Neural progenitor cell (in vitro differentiated cells): ENCODE results near the gene PAXX. TPM values are rescaled to one million over a fixed set of nuclear protein-coding genes. Genes with fewer than 3 reads are reported as not detected.

ENCODE experiments used
- DNase-seq: peaks from one replicate; pipeline ENCODE4 v3.0.0-alpha.2; 2016; ENCODE audit warnings: low spot score
- H2AFZ ChIP-seq: fragments of 200-600 bp; sonication (generic); replicated peaks from 2 replicates; pipeline ENCODE4 v1.6.1; 2016; ENCODE audit warnings: antibody characterized with exemption
- H3F3A ChIP-seq: fragments of 200-600 bp; sonication (generic); 2 replicates; pipeline ENCODE4 v1.6.1; 2016; ENCODE audit warnings: antibody characterized with exemption, low read depth
- H3K27ac ChIP-seq: fragments of 200-600 bp; sonication (generic); 2 replicates; pipeline ENCODE4 v1.5.1; 2016; ENCODE audit warnings: mild to moderate bottlenecking
- H3K27me3 ChIP-seq: fragments of 200-600 bp; sonication (generic); 2 replicates; pipeline ENCODE4 v1.6.1; 2016; ENCODE audit warnings: mild to moderate bottlenecking, moderate library complexity
- H3K36me3 ChIP-seq: fragments of 200-600 bp; sonication (generic); 2 replicates; pipeline ENCODE4 v1.5.1; 2016
- H3K4me1 ChIP-seq: fragments of 200-600 bp; sonication (generic); 2 replicates; pipeline ENCODE4 v1.6.1; 2016; ENCODE audit warnings: mixed run types
- H3K4me2 ChIP-seq: fragments of 200-600 bp; sonication (generic); 2 replicates; pipeline ENCODE4 v1.6.1; 2016
- H3K4me3 ChIP-seq: fragments of 200-600 bp; sonication (generic); 2 replicates; pipeline ENCODE4 v1.5.1; 2016
- H3K79me2 ChIP-seq: fragments of 200-600 bp; sonication (generic); 2 replicates; pipeline ENCODE4 v1.6.1; 2016; ENCODE audit warnings: low read depth
- H3K9ac ChIP-seq: fragments of 200-600 bp; sonication (generic); 2 replicates; pipeline ENCODE4 v1.6.1; 2016
- H3K9me3 ChIP-seq: fragments of 200-600 bp; sonication (generic); 2 replicates; pipeline ENCODE4 v1.5.1; 2016; ENCODE audit warnings: low read depth
- H4K20me1 ChIP-seq: fragments of 200-600 bp; sonication (generic); 2 replicates; pipeline ENCODE4 v1.6.1; 2016; ENCODE audit warnings: low read depth
- H3K27ac Mint-ChIP-seq: 3 replicates; pipeline ENCODE4 v1.8.0; 2021; ENCODE audit warnings: mixed read lengths
- H3K27me3 Mint-ChIP-seq: 2 replicates; pipeline ENCODE4 v1.8.0; 2022; ENCODE audit warnings: low read depth, mild to moderate bottlenecking, inconsistent platforms, moderate library complexity, mixed read lengths; ENCODE audit not compliant: insufficient read depth
- H3K36me3 Mint-ChIP-seq: 3 replicates; pipeline ENCODE4 v1.8.0; 2021; ENCODE audit warnings: mixed read lengths
- H3K4me1 Mint-ChIP-seq: 3 replicates; pipeline ENCODE4 v1.8.0; 2021; ENCODE audit warnings: mixed read lengths
- H3K4me3 Mint-ChIP-seq: 3 replicates; pipeline ENCODE4 v1.8.0; 2021; ENCODE audit warnings: mild to moderate bottlenecking, moderate library complexity, mixed read lengths
- H3K9me3 Mint-ChIP-seq: 3 replicates; pipeline ENCODE4 v1.8.0; 2020; ENCODE audit warnings: mixed read lengths
- EZH2 ChIP-seq: fragments of 200-600 bp; sonication (generic); IDR thresholded peaks from 2 replicates; pipeline ENCODE4 v1.6.1; 2017; ENCODE audit warnings: antibody characterized with exemption, mild to moderate bottlenecking, moderate library complexity
- EZH2phosphoT487 ChIP-seq: fragments of 200-600 bp; sonication (generic); IDR thresholded peaks from 2 replicates; pipeline ENCODE4 v1.6.1; 2017; ENCODE audit warnings: antibody characterized with exemption
- total RNA-seq: library from RNA; depleted of rRNA; stranded (reverse); fragments of >200 nt; gene quantifications from 2 replicates; pipeline ENCODE4 v1.2.3, GENCODE V29; 2015; ENCODE audit warnings: low replicate concordance
- TF ChIP-seq, protein P1 (sequence below): fragments of 200-600 bp; sonication (generic); IDR thresholded peaks from 2 replicates; pipeline ENCODE4 v1.5.1; 2017; ENCODE audit warnings: antibody characterized with exemption, mild to moderate bottlenecking

Gene PAXX
- total RNA-seq, 1 donor from 2014 or later, result 31.5 TPM

DNA sequence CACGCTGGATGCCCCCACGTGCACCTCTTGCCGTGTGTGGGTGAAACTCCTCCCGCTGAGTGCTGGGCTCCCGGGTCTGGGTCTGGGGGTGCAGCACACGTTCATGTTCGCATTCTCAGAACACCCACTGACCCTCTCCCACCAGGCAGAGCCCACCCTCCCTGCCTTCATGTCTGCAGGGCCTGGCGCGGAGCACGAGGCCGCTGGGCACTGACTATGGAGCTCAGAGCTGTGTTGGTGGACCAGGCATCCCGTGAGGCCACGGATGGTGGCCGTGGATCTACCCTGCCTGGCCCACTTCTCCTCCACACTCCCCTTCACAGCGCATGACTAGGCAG lies 31.3 kb upstream of the PAXX start:
- H3K79me2 ChIP-seq, result no peaks in the 10 kb centered on the region
- no peak for TF ChIP-seq EZH2
- TF ChIP-seq, protein P1, sequence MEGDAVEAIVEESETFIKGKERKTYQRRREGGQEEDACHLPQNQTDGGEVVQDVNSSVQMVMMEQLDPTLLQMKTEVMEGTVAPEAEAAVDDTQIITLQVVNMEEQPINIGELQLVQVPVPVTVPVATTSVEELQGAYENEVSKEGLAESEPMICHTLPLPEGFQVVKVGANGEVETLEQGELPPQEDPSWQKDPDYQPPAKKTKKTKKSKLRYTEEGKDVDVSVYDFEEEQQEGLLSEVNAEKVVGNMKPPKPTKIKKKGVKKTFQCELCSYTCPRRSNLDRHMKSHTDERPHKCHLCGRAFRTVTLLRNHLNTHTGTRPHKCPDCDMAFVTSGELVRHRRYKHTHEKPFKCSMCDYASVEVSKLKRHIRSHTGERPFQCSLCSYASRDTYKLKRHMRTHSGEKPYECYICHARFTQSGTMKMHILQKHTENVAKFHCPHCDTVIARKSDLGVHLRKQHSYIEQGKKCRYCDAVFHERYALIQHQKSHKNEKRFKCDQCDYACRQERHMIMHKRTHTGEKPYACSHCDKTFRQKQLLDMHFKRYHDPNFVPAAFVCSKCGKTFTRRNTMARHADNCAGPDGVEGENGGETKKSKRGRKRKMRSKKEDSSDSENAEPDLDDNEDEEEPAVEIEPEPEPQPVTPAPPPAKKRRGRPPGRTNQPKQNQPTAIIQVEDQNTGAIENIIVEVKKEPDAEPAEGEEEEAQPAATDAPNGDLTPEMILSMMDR, result no peak
- no peak overlapping the region for H3K9ac ChIP-seq
- H3K27ac ChIP-seq, result no peak overlapping the region
- H3K4me2 ChIP-seq, result no peak overlapping the region
- peaks cover under 1% of the 10 kb centered on the region for H3K4me1 ChIP-seq
- DNase-seq, result no peak
- Mint-ChIP-seq H3K4me1 (peaks cover 14% of the 10 kb centered on the region), H3K9me3 (no peaks in the 10 kb centered on the region), H3K36me3 (peaks cover 3% of the 10 kb centered on the region), H3K27me3 (peaks cover 9% of the 10 kb centered on the region), H3K27ac (no peak overlapping the region), H3K4me3 (no peak overlapping the region)
- no peaks in the 10 kb centered on the region for H3K36me3 ChIP-seq
- H2AFZ ChIP-seq, result no peak overlapping the region
- H3F3A ChIP-seq, result no peaks in the 10 kb centered on the region
- H3K27me3 ChIP-seq, result no peaks in the 10 kb centered on the region
- H3K9me3 ChIP-seq, result no peaks in the 10 kb centered on the region
- H4K20me1 ChIP-seq, result no peaks in the 10 kb centered on the region
- H3K4me3 ChIP-seq, result no peak overlapping the region

DNA sequence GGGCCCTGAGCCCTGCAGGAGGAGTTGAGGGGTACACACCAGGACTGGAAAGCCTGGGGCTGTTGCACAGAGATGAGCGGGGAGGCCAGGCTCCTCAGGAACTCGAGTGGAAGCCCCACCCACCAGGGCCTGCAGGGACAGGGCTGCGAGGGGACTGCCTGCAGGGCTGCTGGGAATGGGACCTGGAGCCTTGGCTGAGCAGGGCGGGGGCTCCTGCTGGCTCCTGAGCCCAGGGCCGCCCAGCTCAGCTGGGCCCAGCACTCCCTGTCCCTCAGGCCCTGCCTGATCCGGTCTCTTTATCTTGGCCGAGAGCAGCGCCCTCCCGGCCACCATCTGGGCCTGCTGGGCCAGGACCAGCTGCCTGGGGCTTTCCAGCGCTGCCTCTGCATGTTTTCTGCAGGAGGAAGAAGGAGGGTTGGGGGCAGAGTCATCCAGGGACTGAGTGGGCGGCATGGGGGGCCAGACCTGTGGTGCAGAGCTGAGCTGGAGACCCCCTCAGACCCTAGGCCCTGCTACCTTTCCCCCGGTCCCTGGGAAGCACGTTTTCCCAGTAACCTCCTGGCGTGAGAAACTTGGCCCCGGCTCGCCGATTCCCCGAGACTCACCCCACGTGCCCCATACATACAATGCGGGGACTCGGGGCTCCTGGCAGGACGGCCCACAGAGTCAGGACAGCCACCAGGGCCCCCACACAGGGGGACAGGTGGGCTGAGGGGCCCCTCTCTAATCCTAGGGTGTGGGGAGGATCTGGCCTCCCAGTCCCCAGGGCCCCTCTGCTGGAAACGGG lies 30.8 kb upstream of the PAXX start:
- no peaks in the 10 kb centered on the region for H3K36me3 ChIP-seq
- no peaks in the 10 kb centered on the region for H4K20me1 ChIP-seq
- DNase-seq, result no peak
- no peaks in the 10 kb centered on the region for H3K9me3 ChIP-seq
- H3K4me3 ChIP-seq, result no peak overlapping the region
- H3F3A ChIP-seq, result no peaks in the 10 kb centered on the region
- peaks cover 6% of the 10 kb centered on the region for H3K4me1 ChIP-seq
- H3K27me3 ChIP-seq, result no peaks in the 10 kb centered on the region
- Mint-ChIP-seq H3K4me1 (peaks cover 19% of the 10 kb centered on the region), H3K36me3 (peaks cover 2% of the 10 kb centered on the region), H3K4me3 (no peak overlapping the region), H3K27me3 (peaks cover 8% of the 10 kb centered on the region), H3K9me3 (no peaks in the 10 kb centered on the region), H3K27ac (no peak overlapping the region)
- no peak overlapping the region for H3K27ac ChIP-seq
- H3K4me2 ChIP-seq, result no peak overlapping the region
- H3K9ac ChIP-seq, result no peak overlapping the region
- TF ChIP-seq, protein P1, result no peak
- TF ChIP-seq EZH2 (no peak), EZH2phosphoT487 (no peak)
- H2AFZ ChIP-seq, result no peak overlapping the region
- H3K79me2 ChIP-seq, result no peaks in the 10 kb centered on the region

- H3K36me3 ChIP-seq, result no peaks in the 10 kb centered on the region
- no peak for TF ChIP-seq EZH2phosphoT487
- no peak for TF ChIP-seq EZH2
- TF ChIP-seq, protein P1, result no peak
These were observed 30.1 kb upstream of the PAXX start for GRCh38 chr9:136962163-136962562.

More at GRCh38 chr9:136962163-136962562, 30.1 kb upstream of the PAXX start:
- Mint-ChIP-seq H3K27ac (no peak overlapping the region), H3K9me3 (no peaks in the 10 kb centered on the region), H3K4me1 (peaks cover 19% of the 10 kb centered on the region), H3K36me3 (no peaks in the 10 kb centered on the region), H3K27me3 (peaks cover 5% of the 10 kb centered on the region), H3K4me3 (no peak overlapping the region)
- Histone ChIP-seq H3K27ac (no peak overlapping the region), H3K79me2 (no peaks in the 10 kb centered on the region), H3K4me1 (peaks cover 6% of the 10 kb centered on the region), H3K9me3 (no peaks in the 10 kb centered on the region), H2AFZ (no peak overlapping the region), H3F3A (no peaks in the 10 kb centered on the region), H3K4me3 (no peak overlapping the region), H3K9ac (no peak overlapping the region), H3K27me3 (no peaks in the 10 kb centered on the region), H3K4me2 (no peak overlapping the region), H4K20me1 (no peaks in the 10 kb centered on the region)
- DNase-seq, result no peak
